C4-2B (cell line): Measurements from ENCODE around the gene SHISAL2A.

ENCODE experiments used
- H3K27ac ChIP-seq: fragments of 450-650 bp; 2 replicates; pipeline ENCODE4 v1.5.1; 2017
- CTCF ChIP-seq: fragments of 450-650 bp; conservative IDR thresholded peaks from 2 replicates; pipeline ENCODE4 v1.5.1; 2017; ENCODE audit warnings: mild to moderate bottlenecking
- ZFX ChIP-seq: fragments of 450-650 bp; IDR thresholded peaks from 2 replicates; pipeline ENCODE4 v1.6.1; 2017

SHISAL2A gene

GRCh38 chr1:52634111-52634510 is 1.1 kb downstream of the SHISAL2A start:
- TF ChIP-seq CTCF (no peak), ZFX (no peak)
- H3K27ac ChIP-seq: no peak overlapping the region

GRCh38 chr1:52635321-52636089 is 2.5 kb downstream of the SHISAL2A start:
- no peak overlapping the region for H3K27ac ChIP-seq
- no peak for TF ChIP-seq ZFX
- TF ChIP-seq CTCF: no peak

- no peak overlapping the region for H3K27ac ChIP-seq
- TF ChIP-seq CTCF: no peak
- TF ChIP-seq ZFX: no peak
Measured at GRCh38 chr1:52636721-52637695, 4.0 kb downstream of the SHISAL2A start.

GRCh38 chr1:52637946-52638345 is 5.0 kb downstream of the SHISAL2A start:
- no peak overlapping the region for H3K27ac ChIP-seq
- no peak for TF ChIP-seq ZFX
- TF ChIP-seq CTCF: no peak

- H3K27ac ChIP-seq: no peak overlapping the region
- TF ChIP-seq ZFX (no peak), CTCF (no peak)
Measured at GRCh38 chr1:52640697-52641096, 7.7 kb downstream of the SHISAL2A start.

GRCh38 chr1:52641307-52641706 is 8.3 kb downstream of the SHISAL2A start:
- no peak for TF ChIP-seq ZFX
- no peak for TF ChIP-seq CTCF
- H3K27ac ChIP-seq: no peak overlapping the region

GRCh38 chr1:52645261-52645660 is 12.3 kb downstream of the SHISAL2A start:
- TF ChIP-seq ZFX (no peak), CTCF (no peak)
- H3K27ac ChIP-seq: no peak overlapping the region
